Activated CD4-positive, alpha-beta memory T cell treated with anti-CD3 and anti-CD28 coated beads, Interleukin-2, amount 10 ng/mL, durations not matched to agents 7 days and 5 days (primary cell): Measurements from ENCODE around the gene YOD1. TPM values are rescaled to one million over a fixed set of nuclear protein-coding genes. Genes with fewer than 3 reads are reported as not detected.

Experiments
- CTCF ChIA-PET: fragments of 350-600 bp; sonication (Branson Sonifier 250); formaldehyde crosslinking; loops from one replicate; lab custom pipeline; 2021; ENCODE audit warnings: antibody characterized with exemption, inconsistent platforms; lab: Charles Lee
- POLR2A ChIA-PET: fragments of 350-600 bp; sonication (Branson Sonifier 250); formaldehyde crosslinking; loops from one replicate; lab custom pipeline; 2021; ENCODE audit warnings: antibody characterized with exemption; lab: Charles Lee
- DNase-seq: peaks from one replicate; pipeline ENCODE4 v3.0.0-alpha.2; 2020
- H3K27ac Mint-ChIP-seq: one replicate; pipeline ENCODE4 v1.8.0; 2021; ENCODE audit warnings: mild to moderate bottlenecking, mixed read lengths
- H3K27me3 Mint-ChIP-seq: one replicate; pipeline ENCODE4 v1.8.0; 2021; ENCODE audit warnings: mixed read lengths
- H3K36me3 Mint-ChIP-seq: one replicate; pipeline ENCODE4 v1.8.0; 2021; ENCODE audit warnings: low read depth, mixed read lengths
- H3K4me1 Mint-ChIP-seq: one replicate; pipeline ENCODE4 v1.8.0; 2021; ENCODE audit warnings: mixed read lengths
- H3K4me3 Mint-ChIP-seq: one replicate; pipeline ENCODE4 v1.8.0; 2021; ENCODE audit warnings: mild to moderate bottlenecking, mixed read lengths
- H3K9me3 Mint-ChIP-seq: one replicate; pipeline ENCODE4 v1.8.0; 2021; ENCODE audit warnings: mixed read lengths
- total RNA-seq, 2 experiments: library from RNA; stranded (reverse); gene quantifications; one replicate each; pipeline ENCODE4 v1.2.3, GENCODE V29; 2021

The YOD1 gene
- total RNA-seq, 2 experiments from 2014 or later, result 9.1 to 9.4 TPM

DNA sequence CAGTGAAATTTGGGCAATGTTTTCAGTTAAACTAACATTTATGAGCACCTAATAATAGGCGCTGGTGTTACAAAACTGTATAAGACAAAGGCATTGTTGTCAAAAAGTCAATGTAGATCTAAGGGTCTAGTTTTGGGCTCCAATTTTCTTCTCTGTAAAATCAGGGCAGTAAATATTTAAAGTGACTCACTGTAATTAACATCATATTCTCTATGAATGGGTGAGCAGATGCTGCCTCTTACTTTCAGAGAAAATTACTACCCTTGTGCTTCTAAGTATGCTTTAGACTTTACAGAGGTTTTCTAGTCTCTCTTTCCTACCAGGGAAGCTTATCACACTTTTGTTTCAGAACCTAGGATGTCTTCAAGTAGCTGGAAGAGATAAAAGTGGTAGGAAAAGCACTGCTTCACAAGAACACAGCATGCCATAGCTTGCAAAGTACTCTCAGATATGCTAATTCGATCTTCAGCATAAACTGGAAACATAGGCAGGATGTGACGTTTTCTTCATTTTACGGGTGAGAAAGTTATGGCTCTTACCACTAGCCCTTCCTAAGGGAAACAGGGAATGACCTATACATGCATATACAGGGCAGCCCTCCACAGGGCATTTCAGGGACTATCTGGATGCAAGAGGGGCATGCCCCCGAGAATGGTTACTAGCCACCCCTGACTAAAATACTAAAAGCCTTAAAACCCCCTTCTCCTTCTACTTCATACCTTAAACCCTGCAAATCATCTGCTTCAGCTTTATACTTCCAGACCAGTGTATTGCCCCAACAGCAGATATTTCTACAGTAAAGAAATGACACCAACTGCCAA, 21.1 kb downstream of the YOD1 start:
- ChIA-PET POLR2A (no interaction called here), CTCF (interaction anchor here (1.5 to 3.5 kb wide), 2 partner anchors 20 to 47 kb away, joined by 3 to 10 read pairs; no protein-coding TSS in a partner anchor)
- Mint-ChIP-seq H3K4me1 (peaks cover 3% of the 10 kb centered on the region), H3K36me3 (no peaks in the 10 kb centered on the region), H3K27me3 (peaks cover 68% of the 10 kb centered on the region), H3K9me3 (no peaks in the 10 kb centered on the region), H3K4me3 (no peak overlapping the region), H3K27ac (no peak overlapping the region)
- DNase-seq, result no peak

DNA sequence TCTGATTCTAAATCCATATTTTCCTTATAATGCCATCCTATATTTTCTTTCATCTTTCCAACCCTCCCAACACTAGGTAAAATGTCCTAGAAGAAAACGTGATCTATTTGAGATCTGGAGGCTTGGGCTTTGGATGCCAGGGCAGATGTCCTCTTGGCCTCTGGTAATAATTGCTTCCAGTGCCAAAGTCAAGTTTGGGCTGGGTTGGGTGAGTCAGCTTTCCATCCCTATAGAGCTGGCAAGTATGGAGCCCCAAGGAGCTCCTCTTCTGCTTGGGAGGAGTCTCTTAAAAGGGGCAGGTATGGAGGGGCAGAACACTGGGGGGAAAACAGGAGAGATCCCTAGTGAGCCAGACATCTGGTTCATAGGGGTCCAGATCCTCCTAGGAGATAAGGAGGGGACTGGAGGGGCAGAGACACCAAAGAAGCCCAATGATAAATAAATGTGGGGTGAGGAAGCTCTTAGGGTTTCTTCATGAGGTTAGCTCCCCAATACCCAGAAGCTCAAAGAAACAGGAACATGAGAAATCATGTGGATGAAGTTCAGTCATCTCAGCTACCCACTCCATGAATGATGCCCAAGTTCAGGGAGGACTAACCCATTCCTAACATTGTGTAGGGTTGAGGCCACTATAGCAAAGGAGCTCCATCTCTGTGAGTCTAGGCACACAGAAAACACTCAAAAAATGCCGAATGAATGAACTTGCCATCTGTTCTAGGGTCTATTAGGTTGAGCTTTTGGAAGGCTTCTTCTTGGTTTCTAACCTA, 21.9 kb downstream of the YOD1 start:
- Mint-ChIP-seq H3K27ac (no peak overlapping the region), H3K27me3 (peaks cover 63% of the 10 kb centered on the region), H3K9me3 (no peaks in the 10 kb centered on the region), H3K36me3 (no peaks in the 10 kb centered on the region), H3K4me1 (peaks cover under 1% of the 10 kb centered on the region), H3K4me3 (no peak overlapping the region)
- CTCF ChIA-PET, result interaction anchor here (1.5 to 3.5 kb wide), 2 partner anchors 21 to 48 kb away, joined by 3 to 10 read pairs; no protein-coding TSS in a partner anchor
- DNase-seq, result no peak
- POLR2A ChIA-PET, result interaction anchor here (0.7 kb wide), 1 partner anchor 8 kb away, joined by 3 read pairs; no protein-coding TSS in a partner anchor

DNA sequence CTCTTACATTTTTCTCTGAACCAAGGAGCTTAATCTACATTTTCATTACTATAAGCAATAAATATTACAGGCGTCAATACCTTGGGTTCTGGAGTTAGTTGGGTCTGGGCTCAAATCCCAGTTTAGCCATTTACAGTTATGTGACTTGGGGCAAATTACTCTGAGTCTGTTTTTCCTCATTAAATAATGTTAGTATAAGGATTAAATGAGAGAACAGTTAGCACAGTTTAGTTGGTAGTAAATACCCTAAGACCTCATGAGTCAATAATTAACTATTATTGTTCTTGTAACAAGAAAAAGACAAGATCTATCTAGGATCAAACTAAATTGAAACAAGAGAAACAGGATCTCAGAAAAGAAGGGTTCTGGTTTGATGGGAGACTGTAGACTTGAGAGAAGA, 23.1 kb downstream of the YOD1 start:
- Mint-ChIP-seq H3K9me3 (no peaks in the 10 kb centered on the region), H3K4me1 (no peaks in the 10 kb centered on the region), H3K27ac (no peak overlapping the region), H3K4me3 (no peak overlapping the region), H3K36me3 (no peaks in the 10 kb centered on the region), H3K27me3 (peaks cover 53% of the 10 kb centered on the region)
- CTCF ChIA-PET, result no interaction called here
- POLR2A ChIA-PET, result no interaction called here
- DNase-seq, result no peak

DNA sequence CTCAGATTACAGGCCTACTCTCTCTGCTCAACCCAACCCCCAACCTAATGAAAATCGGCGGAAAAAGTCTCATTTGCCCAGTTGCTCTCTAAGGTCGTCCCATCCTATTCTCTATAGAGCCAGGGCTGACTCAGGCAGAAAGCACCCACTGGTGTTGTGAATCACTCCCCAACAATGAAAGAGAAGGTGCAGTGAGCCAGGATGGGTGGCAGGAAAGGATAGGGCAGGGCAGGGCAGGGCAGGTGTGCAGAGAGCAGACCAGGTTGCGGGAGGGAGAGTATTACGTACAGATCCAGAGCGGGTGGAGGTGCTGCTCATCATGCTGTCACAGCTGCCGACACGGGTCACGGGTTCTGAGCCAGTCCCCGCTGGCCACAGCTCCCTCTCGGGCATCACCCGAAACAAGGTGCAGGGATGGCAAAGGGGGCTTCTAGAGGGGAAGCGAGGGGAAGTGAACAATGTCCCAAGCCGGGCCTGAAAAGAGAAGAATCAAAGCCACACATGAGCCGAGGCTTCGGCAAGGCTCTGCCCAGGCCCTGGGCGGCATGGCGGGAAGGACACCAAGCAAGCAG, 23.7 kb downstream of the YOD1 start:
- Mint-ChIP-seq H3K27ac (no peak overlapping the region), H3K9me3 (no peaks in the 10 kb centered on the region), H3K4me1 (no peaks in the 10 kb centered on the region), H3K4me3 (no peak overlapping the region), H3K27me3 (peaks cover 48% of the 10 kb centered on the region), H3K36me3 (no peaks in the 10 kb centered on the region)
- no peak for DNase-seq
- CTCF ChIA-PET, result no interaction called here
- POLR2A ChIA-PET, result no interaction called here

DNA sequence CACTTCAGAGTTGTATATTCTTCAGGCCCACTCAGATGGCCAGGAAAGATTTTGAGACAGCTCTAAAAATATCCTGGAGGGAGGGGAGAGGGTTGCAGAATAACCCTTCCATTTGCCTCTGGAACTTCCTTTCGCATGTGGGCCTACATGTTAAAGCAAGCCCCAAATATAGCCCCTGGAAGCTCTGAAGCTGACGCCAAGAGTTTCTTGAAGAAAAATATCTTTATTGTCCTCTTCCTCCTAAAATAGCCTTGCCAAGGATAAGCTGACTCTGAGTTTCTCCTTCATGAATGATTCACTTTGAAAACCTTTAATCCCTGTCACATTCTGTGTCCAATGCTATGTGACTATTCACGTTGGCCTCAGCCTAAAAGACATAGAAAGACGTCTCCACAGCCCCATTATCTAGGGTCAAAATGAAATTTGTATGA, 24.9 kb downstream of the YOD1 start:
- CTCF ChIA-PET, result no interaction called here
- Mint-ChIP-seq H3K27me3 (peaks cover 39% of the 10 kb centered on the region), H3K9me3 (no peaks in the 10 kb centered on the region), H3K27ac (no peak overlapping the region), H3K36me3 (no peaks in the 10 kb centered on the region), H3K4me1 (no peaks in the 10 kb centered on the region), H3K4me3 (no peak overlapping the region)
- POLR2A ChIA-PET, result no interaction called here
- no peak for DNase-seq

DNA sequence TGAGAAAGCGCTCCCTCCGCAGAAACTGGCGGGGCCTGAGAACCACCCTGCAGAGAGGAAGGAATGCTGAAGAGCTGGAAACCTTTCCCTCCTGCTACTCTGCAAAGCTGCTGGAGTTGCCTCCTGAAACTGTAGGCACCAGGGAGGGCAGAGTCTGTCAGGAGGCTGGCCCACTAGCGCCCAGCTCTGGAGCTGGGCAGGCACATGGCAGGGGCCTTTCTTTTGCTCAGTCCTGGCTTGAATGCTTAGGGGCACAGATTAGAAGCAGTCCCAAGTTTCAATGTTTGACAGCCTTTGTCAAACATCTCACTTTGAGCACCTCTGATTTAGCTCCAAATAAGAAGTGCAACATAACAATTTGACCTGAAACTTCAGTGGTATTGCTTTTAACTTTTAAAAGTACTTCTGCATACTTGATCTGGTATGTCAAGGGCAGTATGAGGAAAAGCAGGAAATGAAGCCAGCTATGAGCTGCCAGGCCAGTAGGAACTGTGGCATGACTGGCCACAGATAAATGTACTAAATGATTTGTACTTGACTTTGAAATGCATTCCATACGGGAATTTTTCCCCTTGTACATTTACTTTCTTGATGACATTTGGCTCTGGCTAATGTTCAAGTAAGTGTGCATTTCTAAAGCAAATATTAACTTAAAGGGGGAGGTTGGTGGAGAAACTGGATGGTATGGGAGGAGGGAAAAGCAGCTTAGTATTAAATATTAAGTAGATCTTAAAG, 25.7 kb downstream of the YOD1 start:
- ChIA-PET POLR2A (no interaction called here), CTCF (no interaction called here)
- peaks cover 34% of the 10 kb centered on the region for H3K27me3 Mint-ChIP-seq
- H3K9me3 Mint-ChIP-seq, result no peaks in the 10 kb centered on the region
- peaks cover 3% of the 10 kb centered on the region for H3K4me1 Mint-ChIP-seq
- H3K27ac Mint-ChIP-seq, result no peak overlapping the region
- no peak for DNase-seq
- no peak overlapping the region for H3K4me3 Mint-ChIP-seq
- no peaks in the 10 kb centered on the region for H3K36me3 Mint-ChIP-seq

DNA sequence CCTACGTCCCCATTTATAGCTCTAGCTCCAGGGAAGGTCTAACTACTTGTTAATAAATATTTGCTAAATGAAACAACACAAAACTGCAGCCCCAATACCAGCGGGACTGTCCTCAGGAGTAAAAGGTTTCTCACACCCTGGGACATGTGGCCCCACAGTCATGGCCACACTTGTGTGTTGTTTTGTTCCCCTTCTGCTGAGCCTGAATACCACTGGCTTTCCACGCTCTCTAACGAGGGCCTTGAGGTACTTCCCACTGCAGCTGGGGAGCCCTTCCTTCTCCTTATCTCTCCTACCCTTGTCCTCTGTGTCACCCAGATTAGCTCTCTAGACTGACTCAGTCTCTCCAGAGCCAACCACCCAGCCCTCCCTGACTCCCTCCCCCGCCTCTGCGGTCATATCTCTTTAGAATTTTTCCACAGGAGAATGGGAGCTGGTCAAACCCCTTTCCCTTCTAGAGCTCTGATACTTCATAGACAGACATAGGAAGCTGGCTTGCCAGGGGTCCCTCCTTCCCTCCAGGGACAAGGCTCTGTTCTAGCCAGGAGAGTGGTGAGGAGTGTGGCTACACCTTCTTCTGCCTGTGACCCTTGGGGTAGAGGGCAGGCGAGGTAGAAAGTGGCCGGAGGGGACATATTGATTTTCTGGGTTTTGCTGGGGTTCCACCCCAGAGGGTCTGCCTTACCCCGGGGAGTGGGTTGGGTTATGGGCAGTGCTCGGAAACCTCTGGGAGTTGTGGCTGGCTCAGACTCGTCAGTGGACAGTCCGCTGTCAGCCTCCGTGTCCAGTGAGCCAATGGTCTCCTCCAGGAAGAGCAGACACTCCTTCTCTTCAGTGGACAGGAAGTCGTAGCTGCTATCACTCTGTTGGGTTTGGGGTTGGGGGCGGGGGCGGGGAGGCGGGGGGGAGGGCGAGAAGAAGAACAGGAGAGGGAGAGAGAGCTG, 26.5 kb downstream of the YOD1 start:
- Mint-ChIP-seq H3K27ac (no peak overlapping the region), H3K27me3 (peaks cover 28% of the 10 kb centered on the region), H3K9me3 (no peaks in the 10 kb centered on the region), H3K4me3 (no peak overlapping the region), H3K36me3 (no peaks in the 10 kb centered on the region), H3K4me1 (peaks cover 3% of the 10 kb centered on the region)
- ChIA-PET CTCF (no interaction called here), POLR2A (no interaction called here)
- DNase-seq, result no peak

DNA sequence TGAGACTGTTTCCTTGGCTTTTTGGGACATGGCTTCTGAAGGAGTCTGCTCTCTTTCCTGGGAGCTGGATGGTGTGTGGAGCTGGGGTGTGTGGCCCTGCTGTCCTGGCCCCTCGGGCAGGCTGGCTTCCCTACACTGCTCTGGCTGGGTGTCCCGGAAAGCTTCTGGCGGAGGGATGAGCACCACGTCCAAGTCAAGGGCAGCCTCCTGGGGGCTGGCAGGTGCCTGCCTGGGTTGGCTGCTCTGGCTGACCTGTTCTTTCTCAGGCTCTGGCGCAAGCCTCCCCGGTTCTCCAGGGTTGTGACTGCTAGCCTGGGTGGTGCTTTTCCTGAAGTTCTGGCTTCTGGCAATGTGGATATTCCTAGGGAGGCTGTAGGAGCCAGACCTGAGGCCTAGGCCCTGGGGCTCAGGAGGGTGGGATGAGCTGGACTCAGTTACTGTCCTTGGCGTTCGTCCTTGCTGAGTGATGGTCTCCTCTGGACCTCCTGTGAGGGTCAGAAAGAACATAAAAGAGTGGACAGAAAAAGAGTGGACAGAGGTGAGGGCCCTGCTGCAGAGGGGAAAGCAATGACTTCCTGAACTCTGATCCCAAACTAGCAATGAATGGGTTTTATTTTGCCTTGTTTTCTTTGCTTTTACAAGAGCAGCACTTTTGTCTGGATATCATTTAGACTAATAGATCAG, 27.9 kb downstream of the YOD1 start:
- Mint-ChIP-seq H3K4me1 (peaks cover 3% of the 10 kb centered on the region), H3K9me3 (no peaks in the 10 kb centered on the region), H3K36me3 (no peaks in the 10 kb centered on the region), H3K27ac (no peak overlapping the region), H3K4me3 (no peak overlapping the region), H3K27me3 (peaks cover 26% of the 10 kb centered on the region)
- ChIA-PET POLR2A (no interaction called here), CTCF (no interaction called here)
- no peak for DNase-seq

DNA sequence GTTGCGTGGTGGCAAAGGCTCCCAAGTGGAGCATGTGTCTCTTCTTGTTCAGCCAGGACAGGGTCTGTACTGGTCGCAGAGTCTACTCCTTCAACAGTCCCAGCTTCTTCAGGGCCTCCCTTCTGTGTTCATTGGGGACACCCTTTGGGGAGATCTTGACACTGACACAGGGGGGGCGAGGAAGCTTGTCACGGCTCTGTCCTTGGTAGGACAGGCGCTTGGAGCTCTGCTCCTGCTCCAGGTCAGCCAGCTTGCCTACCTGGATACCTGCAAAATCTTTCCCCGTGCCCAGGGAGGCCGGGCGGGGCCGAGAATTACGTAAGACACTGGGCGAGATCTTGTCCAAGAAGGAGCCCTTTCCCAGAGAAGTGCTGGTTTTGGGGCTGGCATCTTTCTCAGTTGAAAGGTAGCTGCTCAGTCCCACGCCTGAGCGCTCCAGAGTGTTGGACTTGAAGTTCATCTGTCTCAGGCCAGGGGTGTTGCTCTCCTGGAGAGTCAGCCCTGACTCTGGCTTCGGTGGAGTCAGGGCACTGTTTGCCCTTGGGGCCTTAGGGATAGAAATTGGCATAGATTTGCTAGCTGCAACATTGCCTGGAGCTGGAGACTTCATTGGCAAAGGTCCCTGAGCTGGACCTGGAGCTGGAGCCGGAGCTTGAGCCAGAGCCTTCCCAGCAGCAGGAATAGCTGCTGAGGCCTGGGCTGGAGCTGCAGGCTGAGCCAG, 29.0 kb downstream of the YOD1 start:
- no peak overlapping the region for H3K27ac Mint-ChIP-seq
- ChIA-PET POLR2A (no interaction called here), CTCF (interaction anchor here (0.9 to 1.3 kb wide), 2 partner anchors 18 to 26 kb away, joined by 3 read pairs; no protein-coding TSS in a partner anchor)
- H3K4me1 Mint-ChIP-seq, result peaks cover 3% of the 10 kb centered on the region
- no peak for DNase-seq
- H3K36me3 Mint-ChIP-seq, result no peaks in the 10 kb centered on the region
- peaks cover 21% of the 10 kb centered on the region for H3K27me3 Mint-ChIP-seq
- no peaks in the 10 kb centered on the region for H3K9me3 Mint-ChIP-seq
- no peak overlapping the region for H3K4me3 Mint-ChIP-seq

DNA sequence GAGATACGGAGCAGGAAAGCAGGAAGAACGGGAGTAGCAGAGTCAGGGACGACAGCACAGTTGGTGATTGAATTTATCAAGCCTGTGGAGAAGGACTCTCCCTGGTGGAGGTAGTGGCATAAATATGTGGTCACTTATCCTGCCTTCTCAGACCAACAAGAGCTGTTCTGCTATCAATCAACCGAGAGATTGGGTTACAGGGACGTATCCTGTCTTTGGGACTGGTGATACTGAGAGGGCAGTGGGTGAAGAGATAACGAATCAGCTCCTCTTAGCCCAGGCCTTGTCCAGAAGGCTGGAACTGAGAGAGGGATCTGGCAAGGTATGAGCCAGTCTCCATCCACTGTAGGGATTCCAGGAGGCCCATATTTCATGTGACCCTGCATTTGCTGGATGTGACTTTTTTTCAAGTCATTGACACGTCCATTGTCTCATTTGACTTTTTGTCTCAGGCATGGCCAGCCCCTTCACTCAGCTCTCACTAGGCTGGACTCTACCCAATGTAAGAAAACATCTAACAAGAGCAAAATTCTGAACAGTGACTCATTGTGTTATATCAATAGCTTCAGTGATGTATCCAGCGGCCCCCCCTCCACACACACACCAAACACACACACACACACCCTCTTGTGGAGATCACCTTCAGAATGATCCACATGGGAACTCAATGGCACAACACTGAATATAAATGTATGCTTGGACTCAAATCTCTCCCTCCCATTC, 29.7 kb downstream of the YOD1 start:
- H3K36me3 Mint-ChIP-seq, result no peaks in the 10 kb centered on the region
- no peak overlapping the region for H3K27ac Mint-ChIP-seq

More for the DNA sequence above, 29.7 kb downstream of the YOD1 start:
- no peak for DNase-seq
- no peak overlapping the region for H3K4me3 Mint-ChIP-seq
- CTCF ChIA-PET, result interaction anchor here (0.9 to 1.3 kb wide), 2 partner anchors 17 to 26 kb away, joined by 3 read pairs; no protein-coding TSS in a partner anchor
- no peaks in the 10 kb centered on the region for H3K9me3 Mint-ChIP-seq
- POLR2A ChIA-PET, result interaction anchor here (0.7 kb wide), 1 partner anchor 8 kb away, joined by 3 read pairs; no protein-coding TSS in a partner anchor
- H3K27me3 Mint-ChIP-seq, result peaks cover 20% of the 10 kb centered on the region
- peaks cover 3% of the 10 kb centered on the region for H3K4me1 Mint-ChIP-seq
